ENCODE measurements around the gene FBXL14.

Gene FBXL14

DNA sequence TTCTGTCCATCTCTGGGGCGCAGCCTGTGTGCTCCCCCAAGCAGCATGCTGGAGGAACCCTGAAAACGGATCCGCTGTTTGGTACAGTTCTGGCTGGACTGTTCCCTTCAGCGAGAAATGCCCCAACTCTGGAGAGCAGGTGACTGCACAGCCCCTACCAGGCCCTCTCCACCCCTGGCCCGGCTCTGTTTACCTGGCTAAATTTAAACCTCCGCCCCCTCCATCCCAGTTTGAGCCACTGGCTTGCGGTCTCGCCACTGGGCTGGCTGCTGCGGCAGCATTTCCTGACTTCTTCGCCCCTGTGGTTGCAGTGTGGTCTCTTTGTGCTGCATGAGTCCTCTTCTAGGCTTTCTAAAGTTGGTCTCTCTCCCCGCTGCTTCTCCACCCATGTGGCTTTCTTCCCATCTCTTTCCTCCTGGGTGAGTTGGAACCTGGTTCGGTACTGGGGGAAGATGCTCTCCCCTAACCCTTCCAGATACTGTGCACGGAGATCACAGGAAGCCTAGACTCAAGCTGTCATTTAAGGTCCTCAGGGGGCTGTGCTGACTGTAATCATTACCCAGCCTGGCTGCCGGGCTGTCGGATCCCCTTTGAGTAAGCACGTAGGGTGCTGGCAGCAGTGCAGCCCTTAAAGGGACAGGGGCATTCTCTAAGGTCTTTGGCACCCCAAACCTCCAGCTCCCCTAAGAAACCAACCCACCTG, 60.6 kb downstream of the FBXL14 start:
- DNase-seq = peak; percentile 29

DNA sequence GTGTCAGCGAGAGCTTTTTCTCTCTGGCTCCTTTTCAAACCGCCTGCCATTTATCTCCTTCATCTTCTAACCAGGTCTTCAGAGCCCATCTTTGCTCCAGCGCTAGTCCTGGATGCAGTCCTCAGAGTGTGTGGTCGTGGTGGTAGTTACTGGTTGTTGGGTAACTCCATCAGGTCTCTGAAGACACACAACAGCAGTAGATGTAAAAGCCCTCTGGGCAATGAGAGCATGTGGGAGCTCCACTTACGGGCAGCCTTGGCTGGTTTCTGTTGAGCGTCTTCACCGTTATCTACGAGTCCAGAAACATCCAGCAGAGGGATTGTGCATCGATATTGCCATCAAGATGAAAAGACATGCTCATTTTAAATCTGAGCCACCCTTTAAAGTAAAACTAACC, 61.2 kb downstream of the FBXL14 start:
- no peak for DNase-seq

DNA sequence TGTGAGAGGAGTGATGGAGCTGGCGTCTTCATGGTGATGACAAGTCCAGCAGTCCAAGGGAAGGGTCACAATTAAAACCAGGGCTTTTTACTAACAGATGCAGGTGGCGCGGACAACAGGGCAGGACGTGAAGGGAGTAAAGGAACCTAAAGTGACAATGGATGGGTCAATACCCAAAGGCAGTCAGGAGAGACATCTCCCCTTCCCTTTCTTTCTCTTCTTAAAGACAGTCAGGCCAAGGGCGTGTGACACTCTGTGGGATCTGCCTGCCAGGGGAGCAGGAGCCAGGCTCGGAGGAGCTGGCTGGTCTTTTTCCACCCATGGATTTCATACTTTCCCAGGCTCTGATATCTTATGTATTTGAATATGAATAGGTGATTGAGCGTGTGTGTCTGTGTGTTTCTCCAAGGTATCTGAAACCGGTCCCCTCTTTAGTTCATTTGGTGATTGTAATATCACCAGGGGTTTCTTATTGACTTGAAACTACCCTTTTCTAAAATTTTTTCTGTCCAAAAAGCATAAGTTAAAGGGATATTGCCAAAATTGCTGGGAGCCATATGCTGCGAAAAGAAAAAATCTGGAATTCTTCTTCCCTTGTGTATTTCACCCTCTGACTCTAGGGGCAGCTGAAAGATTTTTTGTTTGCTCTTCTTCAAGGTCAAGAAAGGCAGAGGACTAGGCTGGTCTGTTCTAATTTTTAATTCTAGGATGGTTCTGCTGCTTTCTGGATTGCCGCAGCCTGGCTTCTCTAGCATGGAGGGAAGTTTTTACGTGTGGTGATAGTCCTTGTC, 61.8 kb downstream of the FBXL14 start:
- no peak for DNase-seq

DNA sequence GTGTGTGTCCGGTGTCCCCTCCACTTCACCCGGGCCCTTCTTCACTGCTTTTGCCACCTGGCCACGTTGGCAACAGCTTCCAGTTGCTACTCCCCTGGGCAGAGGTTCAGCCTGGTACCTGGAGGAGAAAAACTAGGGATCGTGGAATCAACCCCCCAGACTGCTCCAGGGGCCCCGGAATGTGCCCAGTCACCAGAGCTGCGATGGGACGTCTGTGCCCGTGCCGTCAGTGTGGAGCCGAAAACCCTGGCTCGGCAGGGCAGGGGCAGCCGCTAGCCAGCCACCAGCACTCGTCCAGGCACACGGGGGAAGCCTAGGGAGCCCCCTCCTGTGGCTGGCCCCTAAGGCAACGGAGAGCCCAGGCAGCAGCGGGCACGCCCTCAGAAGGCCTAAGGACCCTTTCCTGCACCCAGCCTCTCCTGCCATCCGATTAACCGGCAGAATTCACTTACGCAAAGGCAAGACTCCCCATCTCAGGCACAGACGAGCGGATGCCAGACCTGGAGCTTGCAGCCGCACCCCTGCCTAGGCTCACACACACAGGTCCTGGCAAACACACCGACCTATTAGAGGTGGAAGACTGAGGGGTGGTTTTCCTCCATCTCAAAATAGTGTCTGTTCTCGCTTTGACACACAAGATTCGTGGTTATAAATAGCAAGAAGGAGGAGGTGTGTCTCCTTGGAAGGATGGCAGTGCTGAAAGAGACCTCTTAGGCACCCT, 62.6 kb downstream of the FBXL14 start:
- no peak for DNase-seq

DNA sequence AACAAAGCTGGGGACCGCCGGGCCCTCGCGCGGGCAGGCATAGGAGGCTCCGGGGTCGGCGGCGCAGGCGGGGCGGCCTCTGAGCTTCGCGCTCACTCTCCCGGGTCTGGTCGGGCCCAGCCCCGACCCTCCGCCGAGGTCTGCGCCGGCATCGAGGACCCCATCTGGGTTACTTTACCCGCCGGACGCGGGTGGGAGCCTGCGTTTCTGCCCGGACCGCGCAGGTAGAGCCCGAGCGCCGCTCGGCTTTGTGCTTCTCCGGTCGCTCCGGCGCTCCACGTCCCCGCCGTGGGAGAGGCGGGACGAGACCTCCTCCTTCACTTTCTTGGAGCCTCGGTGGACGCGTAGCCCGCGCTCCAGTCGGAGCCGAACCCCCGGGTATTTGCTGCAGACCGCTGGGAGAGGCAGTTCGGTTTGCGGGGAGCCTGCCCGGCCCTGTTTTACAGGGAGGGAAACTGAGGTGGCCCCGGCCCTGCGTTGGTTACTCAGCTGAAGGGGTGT, 63.2 kb downstream of the FBXL14 start:
- DNase-seq = peak; percentile 77

DNA sequence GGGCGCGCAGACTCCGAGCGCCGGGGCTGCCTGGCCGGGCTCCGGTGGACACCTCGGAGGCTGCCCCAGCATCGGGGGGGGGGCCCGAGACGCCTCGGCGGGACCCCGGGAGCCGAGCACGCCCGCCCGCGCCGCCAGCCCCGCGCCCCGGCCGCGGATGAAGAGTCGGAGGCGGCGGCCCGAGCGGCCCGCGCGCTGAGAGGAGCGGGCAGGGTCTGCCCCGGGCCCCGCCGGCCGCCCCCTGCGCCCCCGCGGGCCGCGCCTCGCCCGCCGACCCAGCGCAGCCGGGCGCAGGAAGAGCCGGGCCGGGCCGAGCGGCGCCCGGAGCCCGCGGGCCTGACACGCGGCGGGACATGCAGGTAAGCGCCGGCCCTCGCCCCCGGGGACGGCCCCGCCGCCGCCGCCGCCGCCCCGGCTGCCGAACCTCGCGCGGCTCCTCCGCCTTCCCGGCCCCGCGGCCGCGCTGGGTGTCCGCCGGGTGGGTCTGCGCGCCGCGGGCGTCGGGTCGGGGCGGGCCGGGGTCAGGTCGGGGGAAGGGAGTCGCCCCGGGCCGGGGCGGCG, 63.7 kb downstream of the FBXL14 start:
- DNase-seq = no peak

DNA sequence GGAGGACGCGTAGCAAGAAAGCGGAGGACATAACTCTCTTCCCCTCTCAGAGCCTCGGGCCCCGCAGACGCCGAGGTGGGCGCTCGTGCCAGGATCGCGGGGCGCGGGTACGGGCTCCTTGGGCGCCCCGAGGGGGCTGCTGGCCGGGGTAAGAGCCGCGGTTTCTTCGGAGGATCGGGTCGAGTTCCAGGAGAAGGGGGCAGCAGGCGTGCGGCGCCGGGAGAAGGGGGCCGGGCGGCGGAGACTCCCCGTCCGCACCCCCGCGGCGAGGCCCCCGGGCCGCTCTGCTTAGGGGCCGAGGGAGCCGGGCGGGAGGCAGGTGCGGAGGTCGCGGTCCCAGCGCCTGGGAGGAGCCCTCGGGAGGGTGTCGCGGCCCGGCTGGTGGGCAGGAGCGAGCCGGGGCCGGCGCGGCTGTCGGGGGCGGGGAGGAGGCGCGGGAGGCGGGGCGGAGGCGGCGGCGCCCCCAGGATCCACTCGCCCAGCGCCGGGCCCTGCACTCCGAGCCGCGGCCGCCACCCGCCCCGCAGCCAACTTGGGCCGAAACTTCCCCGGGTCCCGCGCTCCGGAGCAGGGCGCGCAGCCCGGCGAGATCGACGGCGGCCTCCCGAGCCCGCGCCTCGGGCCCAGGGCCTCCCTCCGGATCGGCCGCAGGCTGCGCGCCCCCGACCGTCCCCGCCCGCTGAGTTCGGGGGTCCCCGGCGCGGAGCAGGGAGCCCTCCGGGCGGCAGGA, 64.4 kb downstream of the FBXL14 start:
- peak; percentile 67 for DNase-seq

DNA sequence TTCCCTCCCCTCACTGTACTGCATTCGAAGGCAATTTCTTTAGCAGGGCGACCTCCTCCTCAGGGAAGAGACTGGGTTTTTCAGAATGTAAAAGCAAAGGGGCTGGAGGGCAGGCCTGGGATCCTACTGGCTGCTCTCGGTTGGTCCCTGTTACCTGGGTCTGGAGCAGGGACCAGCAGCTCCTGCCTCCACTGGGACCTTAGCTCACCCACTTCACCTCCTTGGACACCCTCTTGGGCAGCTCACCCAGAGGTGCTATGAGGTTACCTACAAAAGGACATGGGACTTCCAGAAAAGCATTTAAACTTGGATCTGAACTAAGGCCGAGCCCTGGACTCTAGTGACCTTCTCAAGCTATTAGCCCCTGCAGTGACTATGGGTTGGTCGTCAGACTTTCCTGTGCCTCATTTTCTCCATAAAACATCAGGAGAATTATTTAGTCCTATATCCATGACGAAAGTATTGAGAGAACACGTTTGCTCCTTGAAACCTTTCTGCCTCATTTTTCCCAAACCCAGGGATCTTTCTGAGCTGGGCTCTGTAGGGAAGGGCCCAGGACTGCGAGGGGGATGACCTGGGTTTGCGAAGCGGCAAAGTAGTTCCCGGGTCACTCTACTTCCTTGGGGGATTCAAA, 65.0 kb downstream of the FBXL14 start:
- no peak for DNase-seq

DNA sequence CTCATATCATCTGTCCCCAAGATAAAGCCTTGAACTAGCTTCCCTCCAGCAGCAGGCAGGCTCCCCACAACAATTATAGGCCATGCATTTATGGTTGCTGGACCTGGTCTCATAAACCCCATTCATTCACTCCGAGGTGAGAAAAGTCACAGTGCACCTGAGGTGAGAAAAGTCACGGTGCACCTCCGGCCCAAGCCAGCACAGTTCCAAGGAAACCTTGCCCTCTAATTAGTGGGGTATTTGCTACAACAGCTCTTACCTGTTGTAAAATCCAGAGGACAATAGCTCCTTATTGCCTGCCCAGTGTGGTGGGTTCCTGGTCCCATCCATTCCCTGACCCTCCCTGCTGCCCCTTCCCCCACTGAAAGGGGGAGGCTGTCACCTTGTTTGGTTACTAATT, 65.6 kb downstream of the FBXL14 start:
- no peak for DNase-seq

DNA sequence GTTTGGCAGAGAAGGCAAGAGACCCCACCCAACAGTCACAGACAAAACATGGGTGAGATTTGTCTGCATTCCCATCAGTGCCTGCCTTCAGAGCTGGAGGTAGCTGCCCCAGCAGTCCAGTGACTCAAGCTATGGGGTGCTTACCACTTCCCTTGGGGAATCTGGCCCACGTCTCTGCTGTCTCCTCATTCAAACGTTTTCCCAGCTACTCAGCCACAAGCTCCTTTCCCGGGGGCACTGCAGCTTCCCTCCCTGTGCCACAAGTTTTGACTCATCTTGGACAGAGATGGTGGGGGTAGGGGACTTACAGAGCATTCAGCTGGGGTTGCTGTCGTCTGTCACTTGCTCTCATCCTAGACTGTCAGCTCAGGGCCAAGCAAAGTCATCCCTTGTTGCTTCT, 66.6 kb downstream of the FBXL14 start:
- no peak for DNase-seq

DNA sequence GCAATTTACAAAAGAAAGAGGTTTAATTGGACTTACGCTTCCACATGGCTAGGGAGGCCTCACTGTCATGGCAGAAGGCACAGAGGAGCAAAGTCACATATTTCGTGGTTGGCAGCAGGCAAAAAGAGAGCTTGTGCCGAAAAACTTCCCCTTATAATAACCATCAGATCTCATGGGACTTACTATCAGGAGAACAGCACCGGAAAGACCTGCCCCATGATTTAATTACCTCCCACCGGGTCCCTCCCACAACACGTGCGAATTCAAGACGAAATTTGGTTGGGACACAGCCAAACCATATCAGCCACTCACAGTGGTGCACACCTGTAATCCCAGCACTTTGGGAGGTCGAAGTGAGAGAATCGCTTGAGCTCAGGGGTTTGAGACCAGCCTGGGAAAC, 68.5 kb downstream of the FBXL14 start:
- no peak for DNase-seq

DNA sequence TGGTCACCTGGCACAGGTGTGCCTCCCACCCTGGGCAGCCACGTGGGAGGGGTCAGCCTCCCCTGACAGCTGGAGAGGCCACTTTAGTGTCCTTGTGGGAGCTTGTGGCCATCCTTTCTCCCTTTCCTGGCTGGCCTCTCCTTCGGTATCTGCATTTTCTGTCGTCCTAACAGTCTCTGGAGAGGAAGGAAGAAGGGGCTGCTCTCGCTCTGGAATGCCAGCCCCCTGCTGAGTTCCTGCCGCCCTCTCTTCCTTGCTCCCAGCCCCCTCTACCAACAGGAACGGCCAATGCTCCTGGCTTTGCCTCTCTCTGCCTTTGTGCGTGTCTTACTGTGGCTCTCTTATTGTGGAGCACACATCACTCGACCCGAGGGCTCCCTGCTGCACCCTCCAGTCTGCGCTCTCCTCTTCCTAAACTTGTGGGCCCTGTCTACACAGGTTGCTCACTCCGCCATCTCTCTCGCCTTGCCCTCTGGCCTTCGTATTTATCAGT, 70.8 kb downstream of the FBXL14 start:
- DNase-seq = no peak

DNA sequence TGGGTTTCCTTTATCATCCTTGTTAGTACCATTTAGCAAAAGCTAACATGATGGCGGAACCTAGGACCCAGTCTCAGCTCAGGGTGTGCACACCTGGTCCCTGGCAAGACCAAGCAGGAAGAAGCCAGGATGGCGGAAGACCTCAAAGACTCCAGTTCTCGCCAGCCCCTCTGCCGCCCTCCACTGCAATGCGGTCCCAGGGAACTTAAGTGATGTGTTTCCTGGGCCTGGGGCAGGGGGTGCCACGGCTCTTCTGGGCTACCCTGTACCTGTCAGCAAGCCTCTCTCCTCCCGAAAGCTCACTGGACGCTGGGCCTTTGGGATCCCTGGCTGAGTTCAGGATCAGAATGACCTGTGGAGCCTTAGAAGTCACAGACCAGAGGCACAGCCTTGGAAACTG, 71.3 kb downstream of the FBXL14 start:
- no peak for DNase-seq

DNA sequence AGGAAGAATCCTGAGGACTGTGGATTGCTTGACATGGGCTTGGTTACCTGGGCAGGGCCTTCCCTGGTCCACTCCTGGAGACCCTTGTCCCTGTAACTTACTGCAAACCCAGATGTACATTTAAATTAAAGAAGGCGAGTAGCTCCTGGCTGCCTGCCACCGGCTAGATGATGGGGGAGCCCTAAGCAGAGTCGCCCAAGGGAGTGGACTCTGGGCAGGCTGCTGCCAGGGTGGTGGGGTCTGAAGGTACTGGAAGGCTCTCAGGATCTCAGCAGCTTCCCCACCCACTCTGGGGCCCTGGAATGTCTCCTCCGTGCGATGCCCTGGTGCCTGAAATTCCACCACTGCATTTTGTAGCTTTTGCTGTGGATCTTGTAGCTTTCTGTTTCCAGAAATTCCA, 74.7 kb downstream of the FBXL14 start:
- no peak for DNase-seq

DNA sequence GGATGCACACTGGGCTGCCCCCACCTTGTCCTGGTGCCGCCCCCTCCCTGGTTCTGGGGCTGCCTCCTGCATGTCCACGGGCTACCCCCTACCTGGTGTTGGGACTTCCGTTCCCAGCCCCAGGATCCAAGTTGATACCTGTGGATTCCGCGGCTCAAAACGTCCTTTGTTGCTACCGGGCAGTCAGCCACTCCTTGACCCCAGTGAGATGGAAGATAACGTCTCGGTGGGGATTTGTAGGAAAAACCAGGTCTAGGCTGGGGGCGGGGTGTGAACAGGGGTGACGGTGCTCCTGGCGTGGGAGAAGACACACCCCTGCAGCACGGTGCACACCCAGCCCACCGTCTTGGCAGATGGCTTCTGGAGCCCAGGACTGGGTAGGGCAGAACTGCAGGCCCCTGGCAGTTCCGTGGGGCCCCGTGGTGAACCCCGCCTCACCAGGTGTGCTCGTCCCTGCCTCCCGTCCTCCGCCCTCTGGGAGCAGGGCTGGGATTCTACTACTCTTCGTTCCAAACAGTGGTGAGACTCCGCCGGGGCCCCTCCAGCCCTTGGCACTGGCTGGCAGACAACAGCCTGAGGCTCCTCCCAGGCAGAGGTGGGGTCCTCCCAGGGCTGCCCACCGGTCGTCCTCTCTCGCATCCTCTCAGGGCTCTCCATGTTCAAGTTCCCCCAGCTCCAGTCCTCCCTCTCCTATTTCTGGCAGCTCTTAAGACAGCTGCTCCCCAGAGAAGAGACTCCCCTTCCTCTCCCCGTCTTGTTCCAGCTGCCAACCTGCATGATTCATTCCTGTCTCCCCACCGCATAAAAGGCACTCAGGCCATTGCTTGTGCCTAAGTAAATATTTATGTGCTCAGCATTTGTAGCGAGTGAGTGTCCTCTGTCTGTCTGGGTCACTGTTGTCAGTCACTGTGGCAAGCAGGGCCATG, 75.5 kb downstream of the FBXL14 start:
- DNase-seq = no peak

DNA sequence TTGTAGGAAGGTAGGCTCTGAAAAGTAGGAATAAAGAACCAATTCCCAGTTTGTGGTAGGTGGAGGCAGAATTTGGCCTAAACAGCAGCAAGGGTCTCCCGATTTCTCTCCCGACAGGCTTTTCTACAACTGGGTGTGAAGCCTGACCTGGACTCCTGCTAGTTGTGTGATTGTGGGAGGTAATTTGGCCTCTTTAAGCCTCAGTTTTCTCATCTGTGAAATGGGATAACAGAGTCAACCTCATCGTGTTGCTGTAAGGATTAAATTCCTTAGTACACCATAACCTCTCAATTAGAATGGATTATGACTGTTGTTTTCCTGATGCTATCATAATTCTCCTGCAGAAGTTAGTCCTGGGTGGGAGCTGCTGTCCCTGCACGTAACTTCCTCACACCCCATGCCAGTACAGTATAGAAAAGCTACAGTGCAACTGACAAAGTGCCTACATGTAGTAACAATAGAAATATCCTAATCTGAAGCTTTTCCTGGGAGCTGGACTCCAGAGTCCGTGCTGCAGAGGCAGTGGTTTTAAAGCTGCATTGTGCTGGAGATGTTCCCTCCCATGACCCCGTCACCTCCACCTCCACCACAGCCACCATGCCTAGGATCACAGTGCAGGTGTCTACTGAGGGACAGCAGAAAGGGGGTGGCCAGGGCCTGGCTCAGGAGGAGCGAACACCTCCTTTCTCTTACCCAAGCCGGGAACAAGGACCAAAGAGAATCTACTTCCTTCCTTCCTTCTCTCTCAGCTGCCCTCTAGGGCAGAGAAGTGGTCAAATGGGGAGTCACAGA, 76.5 kb downstream of the FBXL14 start:
- DNase-seq = no peak

DNA sequence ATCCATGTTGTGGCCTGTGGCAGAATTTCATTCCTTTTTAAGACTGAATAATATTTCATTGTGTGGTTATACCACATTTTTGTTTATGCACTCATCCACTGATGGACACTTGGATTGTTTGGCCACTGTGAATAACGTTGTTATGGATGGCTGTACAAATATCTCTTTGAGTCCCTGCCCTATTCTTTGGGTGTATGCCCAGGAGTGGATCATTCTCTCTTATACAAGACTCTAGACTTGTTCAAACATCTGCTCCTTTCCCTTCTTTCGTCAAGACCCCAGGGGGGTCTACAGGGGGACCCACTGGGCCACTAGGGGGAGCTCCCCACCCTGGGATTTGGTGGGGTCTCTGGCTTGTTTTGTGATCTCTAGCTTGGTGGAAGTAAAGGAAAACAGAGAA, 77.4 kb downstream of the FBXL14 start:
- DNase-seq = no peak

Measured in right kidney (tissue), 1 donor.